AG09319 (cell line): ENCODE measurements around the gene RACGAP1.
"Not testable (repeated sequence)": the region's sequence is repeated elsewhere in the genome, so short reads cannot be mapped to it uniquely, and the experiment has no call there.

Source experiments
- DNase-seq: peaks from one replicate; pipeline ENCODE4 v3.0.0-alpha.2; 2010; ENCODE audit warnings: low read depth; ENCODE audit errors: extremely low read depth
- CTCF ChIP-seq: IDR thresholded peaks from 2 replicates; pipeline ENCODE4 v1.5.1; 2011; ENCODE audit warnings: low read depth, mild to moderate bottlenecking, inconsistent platforms, low read length, moderate library complexity

The RACGAP1 gene

DNA sequence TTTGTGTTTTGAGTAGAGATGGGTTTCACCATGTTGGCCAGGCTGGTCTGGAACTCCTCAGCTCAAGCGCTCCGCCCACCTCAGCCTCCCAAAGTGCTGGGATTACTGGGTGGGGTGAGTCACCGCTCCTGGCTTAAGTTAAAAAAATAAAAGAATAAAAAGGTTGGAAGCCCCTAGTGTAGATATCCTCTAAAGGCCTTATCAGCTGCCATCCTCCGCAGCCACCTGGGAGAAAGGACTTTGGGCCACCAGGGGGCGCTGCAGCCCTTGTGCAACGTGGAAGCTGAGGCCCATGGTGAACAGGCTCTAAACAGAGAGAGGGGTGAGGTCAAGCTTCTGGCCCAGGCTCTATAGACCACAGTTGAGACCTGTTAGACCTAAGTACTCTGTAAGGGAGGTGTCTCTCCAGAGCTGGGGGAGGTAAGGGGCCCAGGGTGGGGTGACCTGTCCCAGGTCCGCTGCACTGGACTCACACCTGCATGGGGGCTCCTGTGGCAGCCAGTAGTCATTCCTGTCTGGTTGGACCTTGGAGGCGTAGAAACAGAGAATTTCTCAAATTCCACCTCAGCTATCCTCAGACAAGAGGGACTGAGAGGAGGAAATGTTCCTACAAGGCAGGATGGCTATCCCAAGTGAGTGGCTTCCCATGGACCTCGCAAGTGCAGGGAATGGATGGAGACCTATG is 14.0 kb upstream of the RACGAP1 start:
- DNase-seq = peak; percentile 40
- TF ChIP-seq CTCF = peak; percentile 89

GRCh38 chr12:50038336-50038735 is 13.0 kb upstream of the RACGAP1 start:
- no peak for TF ChIP-seq CTCF
- DNase-seq = no peak

DNA sequence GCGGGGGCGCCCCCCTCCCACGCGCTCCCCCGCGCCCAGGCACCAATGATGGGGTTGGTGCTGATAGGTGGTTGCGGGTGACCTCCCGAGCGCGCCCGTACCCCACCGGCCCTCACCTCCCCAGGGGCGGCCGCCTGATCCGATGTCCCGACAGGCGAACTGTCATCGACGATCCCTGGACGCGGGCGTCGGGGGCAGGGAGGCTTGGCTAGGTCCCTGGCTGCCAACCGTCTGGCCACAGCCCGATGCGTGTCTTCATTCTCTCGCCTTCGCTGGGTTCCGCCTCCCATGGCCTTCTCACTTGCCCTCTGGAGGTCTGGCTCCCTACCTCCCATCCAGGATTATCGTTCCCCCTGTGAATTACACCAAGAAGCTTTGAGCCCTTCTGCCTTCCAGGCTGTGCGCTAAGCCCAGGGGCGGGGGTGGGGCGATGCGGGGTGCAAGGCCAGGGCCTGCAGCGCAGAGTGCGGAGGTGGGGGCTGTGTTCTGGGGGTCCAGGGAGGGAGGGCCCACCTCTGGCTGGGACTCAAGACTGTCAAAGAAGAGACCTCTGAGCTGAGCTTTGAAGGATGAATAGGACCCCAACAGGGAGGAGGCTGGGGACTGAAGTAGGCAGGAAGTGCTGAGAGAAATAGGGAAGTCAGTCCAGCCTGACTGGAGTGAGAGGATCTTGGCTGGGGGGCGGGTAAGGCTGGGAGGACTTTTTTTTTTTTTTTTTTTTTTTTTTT is 7.7 kb upstream of the RACGAP1 start:
- no peak for DNase-seq
- no peak for TF ChIP-seq CTCF

DNA sequence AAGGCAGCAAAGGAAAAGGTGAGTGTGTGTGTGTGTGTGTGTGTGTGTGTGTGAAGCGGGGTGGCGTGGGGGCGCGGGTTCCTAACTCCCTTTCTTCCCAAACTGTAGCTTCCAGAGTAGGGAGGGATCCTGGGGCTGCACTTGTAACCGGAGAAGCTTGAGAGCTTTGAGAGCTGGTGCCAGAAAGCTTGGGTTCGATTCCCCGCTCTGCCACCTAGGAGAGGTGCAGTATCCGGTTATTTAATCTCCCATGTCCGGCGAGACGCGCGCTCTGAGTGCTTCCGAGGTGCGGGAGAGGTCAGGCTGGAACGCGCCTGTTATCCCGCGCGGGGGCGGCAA is 7.2 kb upstream of the RACGAP1 start:
- TF ChIP-seq CTCF = no peak
- no peak for DNase-seq

DNA sequence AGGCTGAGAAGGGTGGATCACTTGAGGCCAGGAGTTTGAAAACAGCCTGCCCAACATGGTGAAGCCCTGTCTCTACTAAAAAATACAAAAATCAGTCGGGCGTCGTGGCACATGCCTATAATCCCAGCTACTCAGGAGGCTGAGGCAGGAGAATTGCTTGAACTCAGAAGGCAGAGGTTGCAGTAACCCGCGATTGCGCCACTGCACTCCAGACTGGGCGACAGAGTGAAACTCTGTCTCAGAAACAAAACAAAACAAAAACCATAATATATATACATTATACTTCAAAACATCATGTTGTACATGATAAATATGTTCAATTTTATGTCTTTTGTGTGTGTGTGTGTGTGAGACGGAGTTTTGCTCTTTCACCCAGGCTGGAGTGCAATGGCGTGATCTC is 5.2 kb upstream of the RACGAP1 start:
- DNase-seq = not testable (repeated sequence)

GRCh38 chr12:50026691-50027090 is 1.4 kb upstream of the RACGAP1 start:
- no peak for DNase-seq
- TF ChIP-seq CTCF = no peak

- TF ChIP-seq CTCF = no peak
- DNase-seq = no peak
These were observed 498 bp downstream of the RACGAP1 start for GRCh38 chr12:50024805-50025186.

GRCh38 chr12:50024227-50024626 is 1.1 kb downstream of the RACGAP1 start:
- no peak for TF ChIP-seq CTCF

More at GRCh38 chr12:50024227-50024626, 1.1 kb downstream of the RACGAP1 start:
- DNase-seq = no peak
